ENCODE data around the gene MAST4. TPM values are rescaled to one million over a fixed set of nuclear protein-coding genes. Genes with fewer than 3 reads are reported as not detected.

The MAST4 gene
- total and polyA plus RNA-seq, 2 of the 8 experiments (the other 6 are each of a cell fraction or from before 2014, with no cell fraction given), result 1.5 to 2.6 TPM

DNA sequence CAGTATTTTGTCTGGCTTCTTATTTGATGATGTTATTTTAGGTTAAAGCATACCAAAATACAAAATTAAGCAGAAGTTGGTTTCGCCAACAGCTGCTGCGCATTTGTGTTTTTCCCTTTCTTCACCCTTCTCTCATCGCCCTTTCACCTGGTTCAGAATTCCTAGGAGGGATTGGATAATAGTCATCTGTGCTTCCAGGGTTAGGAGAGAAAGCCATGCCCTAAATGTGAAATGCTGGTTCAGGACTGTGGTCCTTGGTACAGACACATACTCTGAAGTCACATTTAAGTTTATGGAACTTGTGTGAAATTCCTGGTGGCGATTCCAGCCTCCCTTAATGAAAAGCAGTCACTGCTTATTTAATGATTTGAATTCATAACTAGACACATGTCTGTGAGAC, 7.7 kb downstream of the MAST4 start:
- Histone ChIP-seq H4K5ac (ENCODE audit: insufficient read length, low read depth, low read length) (no peak overlapping the region), H3K4ac (replicated peaks; ENCODE audit: insufficient read length, low read depth, low read length) (no peak overlapping the region), H3K4me1 (replicated peaks in 1 of 4; ENCODE audit: control insufficient read depth in 3 of 4, insufficient read depth in 4 of 4, low read length in 3 of 4) (peaks cover 0 to 3% (median 0%) of the 10 kb centered on the region in 4 experiments; a peak in 1 of 7 replicates), H2BK20ac (ENCODE audit: low read length) (no peak overlapping the region), H3K27ac (ENCODE audit: low read depth, low read length) (no peak overlapping the region), H2BK5ac (ENCODE audit: low read depth, low read length) (no peak overlapping the region), H3K4me2 (ENCODE audit: insufficient read depth in 1 of 2, low read depth in 2 of 2, low read length in 2 of 2) (no peak overlapping the region), H2BK120ac (replicated peaks; ENCODE audit: low read depth, low read length) (no peak overlapping the region), H3K9ac (replicated peaks in 1 of 4; ENCODE audit: extremely low read depth in 1 of 4, low read depth in 3 of 4, low read length in 3 of 4) (no peak overlapping the region), H3K4me3 (ENCODE audit: extremely low read depth in 1 of 4, insufficient read depth in 2 of 4, low read depth in 3 of 4, low read length in 4 of 4) (no peak overlapping the region), H3K9me3 (ENCODE audit: insufficient read depth in 2 of 2, low read depth in 1 of 2, low read length in 1 of 2) (no peaks in the 10 kb centered on the region), H3K23ac (ENCODE audit: insufficient read length) (no peak overlapping the region), H4K91ac (replicated peaks; ENCODE audit: insufficient read length, low read length) (no peak overlapping the region), H3K27me3 (replicated peaks in 1 of 4; ENCODE audit: control insufficient read depth in 3 of 4, extremely low read depth in 1 of 4, insufficient read depth in 3 of 4, low read length in 3 of 4) (peaks cover 0 to 4% (median 2%) of the 10 kb centered on the region in 4 experiments; a peak in 2 of 7 replicates), H4K8ac (ENCODE audit: extremely low read depth, insufficient read depth, low read length) (no peak overlapping the region), H3K23me2 (ENCODE audit: low read depth, low read length) (no peaks in the 10 kb centered on the region), H3K56ac (replicated peaks; ENCODE audit: insufficient read length, low read depth, low read length) (no peak overlapping the region), H2AFZ (ENCODE audit: low read length) (no peak overlapping the region), H4K20me1 (replicated peaks in 1 of 2; ENCODE audit: control insufficient read depth in 1 of 2, insufficient read depth in 2 of 2, low read length in 2 of 2) (no peaks in the 10 kb centered on the region), H2BK15ac (ENCODE audit: low read length) (no peak overlapping the region), H2BK12ac (ENCODE audit: low read depth, low read length) (no peak overlapping the region), H3K14ac (ENCODE audit: insufficient read length) (no peak overlapping the region), H3K18ac (ENCODE audit: extremely low read depth, low read length) (no peak overlapping the region), H3K79me2 (ENCODE audit: control insufficient read depth in 1 of 2, insufficient read depth in 2 of 2, low read length in 2 of 2) (no peaks in the 10 kb centered on the region), H3K79me1 (ENCODE audit: low read depth, low read length) (no peaks in the 10 kb centered on the region), H2AK5ac (ENCODE audit: low read depth, low read length) (no peak overlapping the region), H3K36me3 (ENCODE audit: control insufficient read depth in 2 of 4, insufficient read depth in 4 of 4, low read length in 3 of 4) (no peaks in the 10 kb centered on the region)
- no peak for TF ChIP-seq TBP (IDR thresholded peaks at IDR 0.05; ENCODE audit: low read depth, low read length)
- TF ChIP-seq CHD2 (IDR thresholded peaks at IDR 0.05; ENCODE audit: low read length), result no peak
- TF ChIP-seq, protein P1, sequence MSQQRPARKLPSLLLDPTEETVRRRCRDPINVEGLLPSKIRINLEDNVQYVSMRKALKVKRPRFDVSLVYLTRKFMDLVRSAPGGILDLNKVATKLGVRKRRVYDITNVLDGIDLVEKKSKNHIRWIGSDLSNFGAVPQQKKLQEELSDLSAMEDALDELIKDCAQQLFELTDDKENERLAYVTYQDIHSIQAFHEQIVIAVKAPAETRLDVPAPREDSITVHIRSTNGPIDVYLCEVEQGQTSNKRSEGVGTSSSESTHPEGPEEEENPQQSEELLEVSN (IDR thresholded peaks at IDR 0.05), result no peak
- TF ChIP-seq CHD1 (IDR thresholded peaks at IDR 0.05; ENCODE audit: low read depth, low read length), result no peak
- no peak for TF ChIP-seq BACH1 (IDR thresholded peaks at IDR 0.05; ENCODE audit: low read length)
- no peak for TF ChIP-seq YY1 (IDR thresholded peaks at IDR 0.05; ENCODE audit: low read depth, low read length)
- TF ChIP-seq KDM5A (IDR thresholded peaks at IDR 0.05; ENCODE audit: low read length), result no peak
- TF ChIP-seq POLR2A (IDR thresholded peaks at IDR 0.05; ENCODE audit: control extremely low read depth in 1 of 2, low read depth in 2 of 2, low read length in 2 of 2), result no peak
- WGBS, 2 experiments (ENCODE audit: extremely low coverage in 1 of 2, insufficient coverage in 1 of 2, insufficient read length in 1 of 2, insufficient replicate concordance in 2 of 2, low coverage in 1 of 2, low lambda C conversion rate in 2 of 2, missing lambda C conversion rate in 1 of 2), result 92% methylated on average over 4 of the region's 4 CpGs; no CpG with 5 or more reads in 1 of the 2 experiments
- FAIRE-seq, result no peak
- ChIA-PET CTCF (ENCODE audit: partially characterized antibody) (no interaction called here), POLR2A (ENCODE audit: partially characterized antibody) (no interaction called here)
- DNase-seq (ENCODE audit: low read depth in 1 of 2, low spot score in 2 of 2), result no peak

Measured in H1 (cell line).